BLaER1 (cell line): Measurements from ENCODE around the gene HECTD4.

Experiments used
- H3K27ac ChIP-seq: shearing (Covaris generic); formaldehyde crosslinking; 2 replicates; pipeline ENCODE4 v1.8.1; 2022
- H3K27me3 ChIP-seq: shearing (Covaris generic); formaldehyde crosslinking; 2 replicates; pipeline ENCODE4 v1.8.1; 2022
- H3K36me3 ChIP-seq: shearing (Covaris generic); formaldehyde crosslinking; 2 replicates; pipeline ENCODE4 v1.8.1; 2022
- H3K4me1 ChIP-seq: shearing (Covaris generic); formaldehyde crosslinking; 2 replicates; pipeline ENCODE4 v1.8.1; 2022
- H3K4me2 ChIP-seq: shearing (Covaris generic); formaldehyde crosslinking; 2 replicates; pipeline ENCODE4 v1.8.1; 2022
- H3K4me3 ChIP-seq: shearing (Covaris generic); formaldehyde crosslinking; 2 replicates; pipeline ENCODE4 v1.8.1; 2022
- H3K9ac ChIP-seq: shearing (Covaris generic); formaldehyde crosslinking; 2 replicates; pipeline ENCODE4 v1.8.1; 2022
- H3K9me3 ChIP-seq: shearing (Covaris generic); formaldehyde crosslinking; 2 replicates; pipeline ENCODE4 v1.8.1; 2022
- H4K20me1 ChIP-seq: shearing (Covaris generic); formaldehyde crosslinking; 2 replicates; pipeline ENCODE4 v1.8.1; 2022
- Cebpa-rat ChIP-seq: shearing (Covaris generic); IDR thresholded peaks from 2 replicates; pipeline ENCODE4 v1.8.1; 2022

The HECTD4 gene, protein sequence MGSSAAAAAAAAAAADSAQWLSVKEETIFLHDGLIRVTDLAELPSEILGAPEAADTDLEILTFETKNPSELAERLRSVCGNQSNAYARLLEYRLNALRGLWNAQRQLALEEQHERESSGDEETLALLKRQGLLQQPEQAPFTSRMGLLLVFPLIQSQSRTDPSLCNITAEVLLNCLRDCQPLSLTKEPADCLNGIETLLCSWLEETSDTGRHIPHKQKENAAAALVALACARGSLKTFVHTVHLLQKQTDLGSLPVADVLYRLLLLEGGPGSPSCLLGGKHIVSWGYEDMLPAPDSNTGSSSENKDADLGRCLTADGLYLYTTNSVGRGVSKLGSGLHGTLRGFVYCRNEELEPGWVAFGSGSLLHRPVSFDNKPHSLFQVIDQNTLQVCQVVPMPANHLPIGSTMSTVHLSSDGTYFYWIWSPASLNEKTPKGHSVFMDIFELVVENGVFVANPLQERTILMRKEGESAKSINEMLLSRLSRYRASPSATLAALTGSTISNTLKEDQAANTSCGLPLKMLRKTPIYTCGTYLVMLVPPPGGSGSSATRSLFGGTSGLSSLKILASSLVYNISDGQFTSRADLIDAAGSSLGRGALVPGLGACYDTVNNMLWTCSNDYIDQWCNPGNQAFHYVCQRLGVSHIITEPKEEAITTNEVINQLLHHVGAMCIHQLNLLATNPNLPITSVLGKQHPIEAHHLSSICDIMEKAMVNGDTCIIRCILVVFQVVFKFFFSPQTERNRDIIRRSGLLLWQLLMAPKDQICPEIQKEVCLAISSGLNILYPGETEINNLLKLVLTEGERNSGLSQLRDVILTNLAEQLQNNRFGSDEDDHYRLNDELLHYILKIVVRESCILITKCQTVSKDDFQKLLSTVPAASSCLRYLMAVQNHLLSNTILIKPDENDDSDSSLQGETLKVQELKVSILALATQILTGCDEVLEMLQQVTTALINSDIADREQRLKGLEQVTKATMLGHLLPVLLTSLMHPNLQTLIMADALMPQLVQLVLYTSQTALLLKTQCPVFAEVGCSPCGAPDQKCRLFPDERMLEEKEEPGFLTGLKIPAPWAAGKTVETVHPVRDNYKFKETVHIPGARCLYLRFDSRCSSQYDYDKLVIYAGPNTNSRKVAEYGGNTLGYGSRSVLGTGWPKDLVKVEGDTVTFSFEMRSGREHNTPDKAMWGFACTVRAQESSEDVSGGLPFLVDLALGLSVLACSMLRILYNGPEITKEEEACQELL (N-terminal part only)

DNA sequence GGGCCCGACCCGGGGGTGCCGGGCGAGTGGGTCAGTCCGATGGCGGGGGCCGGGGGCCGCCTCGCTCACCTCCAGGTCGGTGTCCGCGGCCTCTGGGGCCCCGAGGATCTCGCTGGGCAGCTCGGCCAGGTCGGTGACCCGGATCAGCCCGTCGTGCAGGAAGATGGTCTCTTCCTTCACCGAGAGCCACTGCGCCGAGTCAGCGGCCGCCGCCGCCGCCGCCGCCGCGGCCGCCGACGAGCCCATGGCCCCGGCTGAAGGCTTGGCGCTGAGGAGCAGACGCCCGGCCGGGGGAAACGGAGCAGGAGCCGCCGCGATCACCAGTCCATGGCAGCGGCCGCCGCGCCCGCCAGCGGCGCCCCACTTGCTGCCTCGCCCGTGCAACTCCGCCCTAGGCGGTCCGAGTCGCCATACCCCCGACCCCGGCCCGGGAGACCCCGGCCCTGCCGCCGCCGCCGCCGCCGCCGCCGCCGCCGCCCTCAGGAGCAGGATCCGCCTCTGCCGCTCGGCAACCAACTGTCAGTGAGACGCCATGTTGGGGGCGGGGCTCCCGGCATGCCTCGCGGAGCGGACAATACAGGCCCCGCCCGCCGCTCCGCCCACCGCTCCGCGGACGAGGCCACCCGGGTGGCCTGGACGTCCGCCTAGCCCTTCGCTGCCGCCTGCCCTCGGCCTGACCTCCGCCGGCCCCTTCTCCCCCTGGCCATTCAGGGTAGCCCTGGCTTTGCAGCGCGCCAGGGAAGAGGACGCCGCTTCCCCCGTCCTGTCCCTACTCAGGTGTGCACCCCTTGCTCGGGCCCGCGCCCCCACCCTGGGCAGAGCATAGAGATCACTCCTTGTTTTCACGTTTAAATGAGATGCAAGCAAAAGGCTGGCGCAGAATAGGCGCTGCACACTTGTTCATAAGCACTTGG is at the start of gene HECTD4:
Gene HECTD4, minus strand, starts transcription at position 549 of the 914 bp plus-strand sequence. Its CDS starts 303 bp downstream, at position 246.
- H3K4me2 ChIP-seq: peak within 1 kb of the TSS; percentile 93
- peak within 1 kb of the TSS; percentile 99 for H3K4me3 ChIP-seq
- H4K20me1 ChIP-seq: peaks cover 42% of the 10 kb centered on the region
- no peaks in the 10 kb centered on the region for H3K36me3 ChIP-seq
- no peak for TF ChIP-seq Cebpa-rat
- H3K27ac ChIP-seq: peak within 1 kb of the TSS; percentile 93
- H3K9me3 ChIP-seq: no peaks in the 10 kb centered on the region
- H3K27me3 ChIP-seq: no peaks in the 10 kb centered on the region
- H3K4me1 ChIP-seq: peaks cover 33% of the 10 kb centered on the region
- H3K9ac ChIP-seq: peak within 1 kb of the TSS; percentile 93

DNA sequence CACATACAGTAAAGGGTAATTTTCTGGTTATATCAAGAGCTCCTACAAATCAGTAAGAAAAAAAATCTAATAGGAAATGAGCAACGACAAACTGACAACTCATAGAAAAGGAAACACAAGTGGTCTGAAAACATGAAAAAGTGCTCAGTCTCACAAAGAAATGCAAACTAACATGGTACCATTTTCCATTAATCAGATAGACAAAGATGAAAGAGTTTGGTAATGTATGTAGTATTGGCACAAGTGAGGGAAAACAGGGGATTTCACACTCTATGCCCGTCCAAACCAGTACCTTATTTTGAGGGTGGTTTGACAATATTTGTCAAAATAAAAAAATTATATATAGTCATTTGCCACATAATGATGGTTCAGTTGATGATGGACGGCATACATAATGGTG is 49.7 kb upstream of the HECTD4 start:
- H4K20me1 ChIP-seq: peaks cover 100% of the 10 kb centered on the region
- no peak overlapping the region for H3K4me2 ChIP-seq

DNA sequence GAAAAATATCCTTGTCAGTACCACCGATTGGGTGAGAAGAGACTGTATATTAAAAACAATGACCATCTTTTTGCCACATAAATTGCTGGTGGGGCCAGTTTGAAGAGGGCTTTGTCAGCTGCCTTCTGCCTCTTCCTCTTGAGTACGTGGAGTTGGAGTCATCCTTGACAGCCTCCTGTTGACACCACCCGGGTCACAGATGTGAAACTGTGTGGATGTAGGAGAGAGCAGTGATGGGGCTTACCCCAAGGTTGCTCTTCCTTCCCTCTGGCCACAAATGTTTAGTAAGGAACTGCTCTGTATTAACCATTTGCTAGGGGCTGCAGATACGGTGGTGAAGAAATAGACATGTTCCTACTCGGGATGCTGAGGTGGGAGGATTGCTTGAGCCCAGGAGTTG is 48.7 kb upstream of the HECTD4 start:
- TF ChIP-seq Cebpa-rat: no peak

More for the DNA sequence above, 49.7 kb upstream of the HECTD4 start:
- Histone ChIP-seq H3K4me3 (no peak overlapping the region), H3K4me1 (no peaks in the 10 kb centered on the region; the same call in 1 of the 2 replicates), H3K27ac (no peak overlapping the region), H3K36me3 (peaks cover 65% of the 10 kb centered on the region), H3K27me3 (no peaks in the 10 kb centered on the region), H3K9ac (no peak overlapping the region), H3K9me3 (no peaks in the 10 kb centered on the region)
- TF ChIP-seq Cebpa-rat: no peak

DNA sequence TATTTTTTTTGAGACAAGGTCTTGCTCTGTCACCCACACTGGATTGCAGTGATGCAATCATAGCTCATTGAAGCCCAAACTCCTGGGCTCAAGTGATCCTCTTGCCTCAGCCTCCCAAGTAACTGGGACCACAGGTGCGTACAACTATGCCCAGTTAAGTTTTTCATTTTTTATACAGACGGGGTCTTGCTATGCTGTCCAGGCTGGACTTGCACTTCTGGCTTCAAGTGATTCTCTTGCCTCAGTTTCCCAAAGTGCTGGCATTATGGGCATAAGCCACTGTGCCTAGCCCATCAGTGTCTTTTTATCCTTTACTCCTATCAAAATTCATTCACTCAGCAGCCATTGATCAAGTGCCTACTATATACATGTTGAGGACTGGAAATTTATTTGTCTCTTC is 45.5 kb upstream of the HECTD4 start:
- TF ChIP-seq Cebpa-rat: no peak
- Histone ChIP-seq H3K4me3 (no peak overlapping the region), H3K36me3 (peaks cover 70% of the 10 kb centered on the region)

More for the DNA sequence above, 48.7 kb upstream of the HECTD4 start:
- Histone ChIP-seq H3K4me3 (no peak overlapping the region), H3K36me3 (peaks cover 75% of the 10 kb centered on the region), H4K20me1 (peaks cover 100% of the 10 kb centered on the region), H3K9ac (no peak overlapping the region), H3K4me2 (no peak overlapping the region), H3K4me1 (no peaks in the 10 kb centered on the region), H3K27me3 (no peaks in the 10 kb centered on the region), H3K27ac (no peak overlapping the region), H3K9me3 (no peaks in the 10 kb centered on the region)

DNA sequence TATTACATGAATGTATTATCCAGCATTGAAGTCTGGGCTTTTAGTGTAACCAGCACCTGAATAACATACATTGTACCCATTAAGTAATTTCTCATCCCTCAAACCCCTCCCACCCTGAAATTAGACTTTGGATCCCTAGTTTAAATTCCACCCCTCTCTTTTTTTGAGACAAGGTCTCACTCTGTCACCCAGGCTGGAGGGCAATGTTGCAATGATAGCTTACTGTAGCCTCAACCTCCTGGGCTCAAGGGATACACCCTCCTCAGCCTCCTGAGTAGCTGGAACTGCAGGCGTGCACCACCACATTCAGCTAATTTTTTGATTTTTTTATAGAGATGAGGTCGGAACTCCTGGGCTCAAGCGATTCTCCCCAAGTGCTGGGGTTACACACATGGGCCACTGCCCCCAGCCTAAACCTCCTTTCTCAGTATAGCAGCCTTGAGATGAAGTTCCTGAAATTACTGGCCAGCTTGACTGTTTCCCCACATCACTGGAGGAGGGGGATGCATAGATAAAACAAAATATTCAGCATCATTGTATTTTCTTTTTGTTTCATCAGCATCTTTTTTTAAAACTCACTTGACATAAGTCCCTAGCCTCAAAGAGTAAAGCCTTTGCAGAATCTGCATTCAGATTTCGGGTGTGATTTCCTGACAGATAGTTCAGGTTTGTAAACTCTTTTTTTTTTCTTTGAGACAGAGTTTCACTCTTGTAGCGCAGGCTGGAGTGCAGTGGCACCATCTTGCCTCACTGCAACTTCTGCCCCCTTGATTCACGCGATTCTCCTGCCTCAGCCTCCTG is 43.6 kb upstream of the HECTD4 start:
- no peak overlapping the region for H3K4me3 ChIP-seq
- peaks cover 100% of the 10 kb centered on the region for H4K20me1 ChIP-seq
- H3K4me1 ChIP-seq: peaks cover 20% of the 10 kb centered on the region
- no peak overlapping the region for H3K27ac ChIP-seq
- no peaks in the 10 kb centered on the region for H3K9me3 ChIP-seq
- no peaks in the 10 kb centered on the region for H3K27me3 ChIP-seq
- TF ChIP-seq Cebpa-rat: no peak
- no peak overlapping the region for H3K4me2 ChIP-seq
- H3K9ac ChIP-seq: no peak overlapping the region
- peaks cover 55% of the 10 kb centered on the region for H3K36me3 ChIP-seq

More for the DNA sequence above, 45.5 kb upstream of the HECTD4 start:
- Histone ChIP-seq H3K9me3 (no peaks in the 10 kb centered on the region), H3K4me2 (no peak overlapping the region), H3K27ac (no peak overlapping the region), H3K27me3 (no peaks in the 10 kb centered on the region), H3K4me1 (peaks cover 9% of the 10 kb centered on the region), H4K20me1 (peaks cover 100% of the 10 kb centered on the region), H3K9ac (no peak overlapping the region)

DNA sequence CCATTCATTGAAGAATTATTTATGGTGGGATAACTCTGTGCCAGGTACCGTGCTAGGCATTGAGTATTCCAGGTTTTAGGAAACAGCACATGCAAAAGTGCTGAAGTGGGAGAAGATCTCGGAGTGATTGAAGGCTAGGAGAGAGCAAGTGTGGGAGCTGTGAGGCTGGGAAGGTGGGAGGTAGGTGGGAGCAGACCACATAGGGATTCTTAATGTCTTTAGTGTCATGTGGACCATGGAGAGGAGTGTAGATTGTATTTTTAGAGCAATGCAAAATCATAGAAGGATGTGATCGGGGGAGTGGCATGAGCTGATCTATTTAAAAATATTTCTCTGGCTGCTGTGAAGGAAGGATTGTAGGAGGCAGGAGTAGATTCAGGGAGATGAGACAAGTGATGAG is 41.9 kb upstream of the HECTD4 start:
- H3K9me3 ChIP-seq: no peaks in the 10 kb centered on the region
- peaks cover 32% of the 10 kb centered on the region for H3K4me1 ChIP-seq
- H3K4me2 ChIP-seq: no peak overlapping the region
- H3K36me3 ChIP-seq: peaks cover 44% of the 10 kb centered on the region
- H3K4me3 ChIP-seq: no peak overlapping the region
- no peak for TF ChIP-seq Cebpa-rat
- H3K27me3 ChIP-seq: no peaks in the 10 kb centered on the region
- peaks cover 97% of the 10 kb centered on the region for H4K20me1 ChIP-seq
- H3K27ac ChIP-seq: no peak overlapping the region
- H3K9ac ChIP-seq: no peak overlapping the region

DNA sequence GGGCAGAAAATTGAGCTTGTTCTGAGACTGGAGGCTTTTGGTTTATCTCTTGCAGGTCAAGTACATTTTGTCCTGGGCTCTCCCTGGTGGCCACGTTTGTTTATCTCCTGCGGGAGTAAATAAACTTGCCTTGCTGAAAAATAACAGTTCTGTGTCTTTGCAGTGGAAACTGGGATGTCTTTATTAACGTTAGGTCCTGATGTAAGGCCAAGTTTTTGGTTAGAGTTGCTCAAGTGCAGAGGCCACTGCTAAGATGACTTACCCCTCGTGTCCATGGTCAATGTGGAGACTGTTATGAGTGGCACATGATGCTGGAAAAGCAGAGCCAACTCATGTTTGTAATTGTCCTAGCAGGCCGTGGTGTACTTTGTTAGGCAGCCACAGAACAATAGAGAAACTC is 40.3 kb upstream of the HECTD4 start:
- H3K4me1 ChIP-seq: peaks cover 39% of the 10 kb centered on the region
- no peak overlapping the region for H3K4me2 ChIP-seq
- no peak overlapping the region for H3K4me3 ChIP-seq
- peaks cover 29% of the 10 kb centered on the region for H3K36me3 ChIP-seq
- no peak overlapping the region for H3K27ac ChIP-seq
- H3K9ac ChIP-seq: no peak overlapping the region
- peaks cover 81% of the 10 kb centered on the region for H4K20me1 ChIP-seq
- no peak for TF ChIP-seq Cebpa-rat
- H3K27me3 ChIP-seq: no peaks in the 10 kb centered on the region
- no peaks in the 10 kb centered on the region for H3K9me3 ChIP-seq

DNA sequence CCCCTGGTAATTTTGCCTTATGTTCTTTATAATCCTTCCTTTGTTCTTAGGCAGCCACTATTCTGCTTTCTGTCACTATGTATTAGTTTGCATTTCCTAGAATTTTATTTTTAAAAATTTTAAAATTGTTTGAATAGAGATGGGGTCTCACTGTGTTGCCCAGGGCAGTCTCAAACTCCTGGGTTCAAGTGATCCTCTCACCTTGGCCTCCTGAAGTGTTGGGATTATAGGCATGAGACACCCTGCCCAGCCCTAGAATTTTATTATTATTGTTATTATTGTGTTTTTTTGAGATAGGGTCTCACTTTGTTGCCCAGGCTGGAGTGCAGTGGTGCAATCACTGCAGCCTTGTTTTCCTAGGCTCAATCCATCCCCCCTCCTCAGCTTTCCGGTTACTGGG is 39.1 kb upstream of the HECTD4 start:
- peaks cover 20% of the 10 kb centered on the region for H3K36me3 ChIP-seq
- no peak overlapping the region for H3K9ac ChIP-seq
- H3K4me2 ChIP-seq: 0 out of 2 replicates have a peak overlapping the region, but pooled peaks have one; percentile 75
- no peak overlapping the region for H3K27ac ChIP-seq
- no peaks in the 10 kb centered on the region for H3K27me3 ChIP-seq
- no peak for TF ChIP-seq Cebpa-rat
- no peaks in the 10 kb centered on the region for H3K9me3 ChIP-seq
- H3K4me1 ChIP-seq: peaks cover 44% of the 10 kb centered on the region
- no peak overlapping the region for H3K4me3 ChIP-seq
- peaks cover 69% of the 10 kb centered on the region for H4K20me1 ChIP-seq
